Upper lobe of right lung (tissue), 1 donor: ENCODE measurements around the gene CBX7. TPM values are rescaled to one million over a fixed set of nuclear protein-coding genes. Genes with fewer than 3 reads are reported as not detected.

Experiments used
- ATAC-seq: fragments of 200-7000 bp; cut with Tn5 transposase; one replicate; pipeline ENCODE4 v1.9.1; 2020; ENCODE audit warnings: mild to moderate bottlenecking, moderate library complexity
- DNase-seq: peaks from one replicate; pipeline ENCODE4 v3.0.0-alpha.2; 2020
- H3K27ac ChIP-seq: fragments of 200-600 bp; one replicate; pipeline ENCODE4 v1.8.0; 2022
- H3K27me3 ChIP-seq: fragments of 200-600 bp; one replicate; pipeline ENCODE4 v1.8.0; 2022; ENCODE audit warnings: mild to moderate bottlenecking
- H3K36me3 ChIP-seq: fragments of 200-600 bp; one replicate; pipeline ENCODE4 v1.8.0; 2022
- H3K4me1 ChIP-seq: fragments of 200-600 bp; one replicate; pipeline ENCODE4 v1.8.0; 2022
- H3K4me3 ChIP-seq: fragments of 200-600 bp; one replicate; pipeline ENCODE4 v1.8.0; 2022; ENCODE audit warnings: mild to moderate bottlenecking
- H3K9me3 ChIP-seq: fragments of 200-600 bp; one replicate; pipeline ENCODE4 v1.8.0; 2022
- CTCF ChIP-seq: fragments of 200-600 bp; IDR thresholded peaks from one replicate; pipeline ENCODE4 v1.8.0; 2022; ENCODE audit warnings: antibody characterized with exemption
- intact Hi-C: fragments of 100-400 bp; cut with DNase I; formaldehyde crosslinking; loops from one replicate; pipeline ENCODE4 v1.11.0; 2022
- total RNA-seq: library from RNA; stranded (reverse); fragmentation: NEBNext Ultra II Directional; extraction: Animal tissue kit (Norgen Biotek cat#: 25700); gene quantifications from one replicate; pipeline ENCODE4 v1.2.1, GENCODE V29; 2021
- donor health status: DM: no; HTN: yes; CAD: no; lungs with severe emphysema.

Gene CBX7
- total RNA-seq, 1 donor from 2014 or later = 62.7 TPM

DNA sequence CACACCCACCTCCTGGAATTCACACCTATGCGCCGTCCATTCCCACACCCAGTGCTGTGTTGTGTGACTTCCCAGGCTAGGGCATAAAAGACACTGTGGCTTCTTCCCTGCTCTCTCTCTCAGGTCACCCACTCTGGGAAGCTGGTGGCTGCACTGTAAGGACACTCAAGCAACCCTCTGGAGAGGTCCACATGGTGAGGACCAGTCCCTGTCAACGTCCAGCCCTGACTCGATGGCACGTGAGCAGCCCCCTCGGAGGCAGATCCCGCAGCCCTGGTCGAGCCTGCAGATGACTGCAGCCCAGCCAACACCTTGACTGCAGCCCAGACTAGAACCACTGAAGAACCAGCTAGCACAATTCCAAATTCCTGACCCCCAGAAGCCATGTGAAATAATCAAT lies 16.2 kb downstream of the CBX7 start:
- H3K36me3 ChIP-seq = peaks cover 25% of the 10 kb centered on the region
- no peak for DNase-seq
- no peak for ATAC-seq
- no peak for TF ChIP-seq CTCF
- H3K4me3 ChIP-seq = no peak overlapping the region
- H3K9me3 ChIP-seq = no peaks in the 10 kb centered on the region
- no peaks in the 10 kb centered on the region for H3K27me3 ChIP-seq
- peaks cover 6% of the 10 kb centered on the region for H3K4me1 ChIP-seq
- no peak overlapping the region for H3K27ac ChIP-seq
- intact Hi-C loops = no loop called here

- ATAC-seq = peak; percentile 43
- H3K9me3 ChIP-seq = no peaks in the 10 kb centered on the region
Observed at GRCh38 chr22:39135092-39135896, 17.2 kb downstream of the CBX7 start.

DNA sequence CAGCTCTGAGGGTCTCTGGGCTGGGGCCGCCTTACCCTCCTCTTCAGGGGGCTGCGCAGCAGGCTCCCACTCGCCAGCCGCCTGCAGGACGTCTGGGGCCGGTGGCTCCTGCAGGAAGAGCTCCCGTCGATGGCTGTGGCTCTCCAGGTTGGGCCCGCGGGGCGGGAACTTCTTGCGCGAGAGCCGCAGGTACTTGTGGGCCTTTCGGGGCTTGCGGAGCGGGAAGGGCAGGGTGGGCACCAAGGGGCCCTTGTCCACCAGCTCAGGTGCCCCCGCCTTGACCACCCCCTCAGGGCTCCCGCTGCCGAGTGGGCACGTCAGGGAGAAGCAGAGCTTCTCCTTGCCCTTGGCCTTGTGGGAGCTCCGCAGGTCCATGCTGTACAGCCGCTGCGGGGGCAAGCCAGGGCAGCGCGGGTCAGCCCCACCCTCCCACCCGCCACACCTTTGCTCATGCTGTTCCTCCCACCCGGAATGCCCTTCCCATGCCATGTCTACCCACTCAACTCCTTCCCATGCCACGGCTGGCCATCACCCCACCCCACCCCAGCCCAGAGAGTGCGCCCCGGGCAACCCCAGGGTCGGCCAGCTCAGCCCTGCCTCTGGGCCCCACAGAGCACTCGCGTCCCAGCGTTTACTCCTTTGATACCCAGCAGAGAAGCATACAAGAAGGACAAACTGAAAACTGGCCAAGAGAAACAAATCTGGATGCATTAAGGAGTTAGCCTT lies 18.0 kb downstream of the CBX7 start:
- no peak for TF ChIP-seq CTCF
- Histone ChIP-seq H3K36me3 (peaks cover 25% of the 10 kb centered on the region), H3K27ac (no peak overlapping the region), H3K4me1 (peaks cover 10% of the 10 kb centered on the region), H3K4me3 (no peak overlapping the region), H3K9me3 (no peaks in the 10 kb centered on the region), H3K27me3 (no peaks in the 10 kb centered on the region)
- DNase-seq = no peak
- ATAC-seq = no peak
- intact Hi-C loops = no loop called here

More at GRCh38 chr22:39135092-39135896, 17.2 kb downstream of the CBX7 start:
- peaks cover 25% of the 10 kb centered on the region for H3K36me3 ChIP-seq
- DNase-seq = no peak
- intact Hi-C loops = no loop called here
- H3K4me1 ChIP-seq = peaks cover 10% of the 10 kb centered on the region
- no peak overlapping the region for H3K27ac ChIP-seq
- H3K27me3 ChIP-seq = no peaks in the 10 kb centered on the region
- peak; percentile 30 for TF ChIP-seq CTCF
- no peak overlapping the region for H3K4me3 ChIP-seq

- no peak for TF ChIP-seq CTCF
- ATAC-seq (no peak), DNase-seq (no peak)
- no peak overlapping the region for H3K4me3 ChIP-seq
- intact Hi-C loops = no loop called here
- H3K9me3 ChIP-seq = no peaks in the 10 kb centered on the region
- H3K36me3 ChIP-seq = peaks cover 25% of the 10 kb centered on the region
- H3K27me3 ChIP-seq = no peaks in the 10 kb centered on the region
- H3K27ac ChIP-seq = no peak overlapping the region
- H3K4me1 ChIP-seq = peaks cover 10% of the 10 kb centered on the region
Observed at GRCh38 chr22:39133871-39134270, 18.6 kb downstream of the CBX7 start.

- no peak for ATAC-seq
- no peak overlapping the region for H3K27ac ChIP-seq
- peaks cover 25% of the 10 kb centered on the region for H3K36me3 ChIP-seq
- no peak overlapping the region for H3K4me3 ChIP-seq
- H3K27me3 ChIP-seq = no peaks in the 10 kb centered on the region
- peaks cover 10% of the 10 kb centered on the region for H3K4me1 ChIP-seq
- H3K9me3 ChIP-seq = no peaks in the 10 kb centered on the region
- DNase-seq = no peak
- intact Hi-C loops = no loop called here
- no peak for TF ChIP-seq CTCF
Observed at GRCh38 chr22:39132871-39133524, 19.5 kb downstream of the CBX7 start.
